NCI-H1417 (cell line): ENCODE results near the gene RNF169.
A peak's percentile ranks its signal among the peaks of the same experiment; 100 is the strongest.

Experiments used
- DNase-seq, 3 experiments: peaks; one replicate each; lab custom pipeline; 2025; lab: John Stamatoyannopoulos, UW

RNF169 gene

DNA sequence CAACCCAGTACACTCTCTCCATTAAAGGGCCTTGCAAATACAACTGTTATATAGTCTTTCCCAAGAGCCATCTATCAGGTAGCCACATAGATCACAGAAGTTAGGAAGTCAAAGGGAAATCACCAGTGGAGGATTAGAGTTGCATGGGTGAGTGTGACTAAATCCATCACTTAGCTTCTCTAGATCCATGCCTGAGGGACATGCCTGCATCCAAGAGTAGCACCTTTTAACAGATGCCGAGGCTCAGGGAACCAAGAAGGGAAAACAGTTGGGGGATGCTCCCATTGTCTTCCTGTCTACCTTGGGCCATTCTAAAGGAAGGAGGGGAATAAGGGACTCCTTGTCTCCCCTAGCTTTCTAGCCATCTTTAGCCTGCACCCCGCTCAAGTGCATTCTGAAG lies 122.4 kb downstream of the RNF169 start:
- peak in 1 of 3 experiments; percentile 11 for DNase-seq

DNA sequence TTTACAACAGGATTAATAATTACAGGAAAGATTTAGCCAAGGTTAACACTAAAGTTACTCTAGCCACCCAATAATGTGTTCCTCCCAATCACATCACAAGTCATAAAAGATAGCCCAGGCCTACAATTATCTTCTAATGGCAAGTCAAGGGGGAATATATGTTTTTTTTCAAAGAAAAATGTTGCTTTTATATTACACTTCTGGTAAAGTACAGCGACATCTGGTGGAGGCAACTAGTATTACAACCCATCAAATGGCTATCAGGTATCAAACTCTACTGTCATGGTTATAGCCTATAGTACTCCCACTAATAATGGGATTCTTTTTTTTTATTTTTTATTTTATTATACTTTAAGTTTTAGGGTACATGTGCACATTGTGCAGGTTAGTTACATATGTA lies 128.5 kb downstream of the RNF169 start:
- DNase-seq = peak in 1 of 3 experiments; percentile 15
